ENCODE measurements around the gene UBA52. TPM values are rescaled to one million over a fixed set of nuclear protein-coding genes. Genes with fewer than 3 reads are reported as not detected.
"Not testable (repeated sequence)": the region's sequence is repeated elsewhere in the genome, so short reads cannot be mapped to it uniquely, and the experiment has no call there.

The UBA52 gene
- polyA plus RNA-seq, 4 donors: 751 to 855 (median 786) TPM

- peak in 3 of 4 donors; percentile 56 to 74 (median 69) for DNase-seq (ENCODE audit: low read depth in 4 of 4, low spot score in 3 of 4)
These were observed 18.9 kb downstream of the UBA52 start for GRCh38 chr19:18590273-18591272.

- DNase-seq (ENCODE audit: low read depth in 4 of 4, low spot score in 3 of 4): no peak
These were observed 20.2 kb downstream of the UBA52 start for GRCh38 chr19:18591735-18592385.

- DNase-seq (ENCODE audit: low read depth in 4 of 4, low spot score in 3 of 4): not testable (repeated sequence)
These were observed 21.1 kb downstream of the UBA52 start for GRCh38 chr19:18592732-18593131.

- no peak for DNase-seq (ENCODE audit: low read depth in 4 of 4, low spot score in 3 of 4)
These were observed 21.9 kb downstream of the UBA52 start for GRCh38 chr19:18593367-18594095.

GRCh38 chr19:18594096-18594823, 22.6 kb downstream of the UBA52 start:
- DNase-seq (ENCODE audit: low read depth in 4 of 4, low spot score in 3 of 4): peak in 2 of 4 donors; percentile 65 to 73

GRCh38 chr19:18594824-18595373, 23.2 kb downstream of the UBA52 start:
- DNase-seq (ENCODE audit: low read depth in 4 of 4, low spot score in 3 of 4): no peak

- DNase-seq (ENCODE audit: low read depth in 4 of 4, low spot score in 3 of 4): no peak
These were observed 23.8 kb downstream of the UBA52 start for GRCh38 chr19:18595475-18595874.

- no peak for DNase-seq (ENCODE audit: low read depth in 4 of 4, low spot score in 3 of 4)
These were observed 25.1 kb downstream of the UBA52 start for GRCh38 chr19:18596752-18597157.

- DNase-seq (ENCODE audit: low read depth in 4 of 4, low spot score in 3 of 4): no peak
These were observed 26.4 kb downstream of the UBA52 start for GRCh38 chr19:18597809-18598660.

GRCh38 chr19:18599485-18599884, 27.8 kb downstream of the UBA52 start:
- DNase-seq (ENCODE audit: low read depth in 4 of 4, low spot score in 3 of 4): no peak

- not testable (repeated sequence) for DNase-seq (ENCODE audit: low read depth in 4 of 4, low spot score in 3 of 4)
These were observed 29.2 kb downstream of the UBA52 start for GRCh38 chr19:18600692-18601397.

GRCh38 chr19:18601875-18602274, 30.2 kb downstream of the UBA52 start:
- DNase-seq (ENCODE audit: low read depth in 4 of 4, low spot score in 3 of 4): no peak

- DNase-seq (ENCODE audit: low read depth in 4 of 4, low spot score in 3 of 4): no peak
These were observed 31.7 kb downstream of the UBA52 start for GRCh38 chr19:18603255-18603957.

- DNase-seq (ENCODE audit: low read depth in 4 of 4, low spot score in 3 of 4): no peak
These were observed 32.5 kb downstream of the UBA52 start for GRCh38 chr19:18603958-18604819.

GRCh38 chr19:18604820-18605159, 33.1 kb downstream of the UBA52 start:
- no peak for DNase-seq (ENCODE audit: low read depth in 4 of 4, low spot score in 3 of 4)

GRCh38 chr19:18605196-18605545, 33.5 kb downstream of the UBA52 start:
- DNase-seq (ENCODE audit: low read depth in 4 of 4, low spot score in 3 of 4): no peak

Data from left renal pelvis (tissue), 4 donors.